ENCODE measurements around the gene CUL4A.

DNA sequence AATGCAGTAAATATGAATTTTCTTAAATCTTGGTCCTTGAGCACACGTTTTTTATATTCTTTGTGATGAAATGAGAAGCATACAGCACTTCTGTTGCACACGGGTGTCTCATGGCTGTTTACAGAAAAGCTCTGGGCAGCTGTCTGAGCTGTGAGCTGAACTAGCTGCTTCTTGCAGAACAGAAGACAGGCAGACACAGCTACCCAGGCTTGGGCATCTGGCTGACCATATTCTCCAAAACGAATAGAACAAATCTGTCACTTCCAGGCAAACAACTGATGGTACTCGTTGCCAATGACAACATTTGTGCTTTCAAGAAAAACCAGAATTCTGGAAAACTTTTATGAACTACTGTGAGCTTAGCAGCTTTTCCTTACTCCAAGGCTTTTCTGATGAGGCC lies 17.1 kb upstream of the CUL4A start:
- TF ChIP-seq, protein P1, sequence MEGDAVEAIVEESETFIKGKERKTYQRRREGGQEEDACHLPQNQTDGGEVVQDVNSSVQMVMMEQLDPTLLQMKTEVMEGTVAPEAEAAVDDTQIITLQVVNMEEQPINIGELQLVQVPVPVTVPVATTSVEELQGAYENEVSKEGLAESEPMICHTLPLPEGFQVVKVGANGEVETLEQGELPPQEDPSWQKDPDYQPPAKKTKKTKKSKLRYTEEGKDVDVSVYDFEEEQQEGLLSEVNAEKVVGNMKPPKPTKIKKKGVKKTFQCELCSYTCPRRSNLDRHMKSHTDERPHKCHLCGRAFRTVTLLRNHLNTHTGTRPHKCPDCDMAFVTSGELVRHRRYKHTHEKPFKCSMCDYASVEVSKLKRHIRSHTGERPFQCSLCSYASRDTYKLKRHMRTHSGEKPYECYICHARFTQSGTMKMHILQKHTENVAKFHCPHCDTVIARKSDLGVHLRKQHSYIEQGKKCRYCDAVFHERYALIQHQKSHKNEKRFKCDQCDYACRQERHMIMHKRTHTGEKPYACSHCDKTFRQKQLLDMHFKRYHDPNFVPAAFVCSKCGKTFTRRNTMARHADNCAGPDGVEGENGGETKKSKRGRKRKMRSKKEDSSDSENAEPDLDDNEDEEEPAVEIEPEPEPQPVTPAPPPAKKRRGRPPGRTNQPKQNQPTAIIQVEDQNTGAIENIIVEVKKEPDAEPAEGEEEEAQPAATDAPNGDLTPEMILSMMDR (IDR thresholded peaks at IDR 0.05): no peak
- TF ChIP-seq POLR2A (IDR thresholded peaks at IDR 0.05): no peak
